Fibroblast of pulmonary artery (primary cell): ENCODE data around the gene ZNF672.
A peak's percentile ranks its signal among the peaks of the same experiment; 100 is the strongest.

ENCODE experiments used
- DNase-seq: peaks from one replicate; pipeline ENCODE4 v3.0.0-alpha.2; 2010; ENCODE audit warnings: low read depth
- H3K4me3 ChIP-seq: replicated peaks from 2 replicates; pipeline ENCODE4 v1.5.1; 2011; ENCODE audit warnings: low read depth, mild to moderate bottlenecking, control low read depth, low read length, moderate library complexity
- TF ChIP-seq, protein P1 (sequence below): IDR thresholded peaks from 2 replicates; pipeline ENCODE4 v1.5.1; 2011; ENCODE audit warnings: mild to moderate bottlenecking, control low read depth, low read length, inconsistent platforms; ENCODE audit errors: missing control alignments

The ZNF672 gene

DNA sequence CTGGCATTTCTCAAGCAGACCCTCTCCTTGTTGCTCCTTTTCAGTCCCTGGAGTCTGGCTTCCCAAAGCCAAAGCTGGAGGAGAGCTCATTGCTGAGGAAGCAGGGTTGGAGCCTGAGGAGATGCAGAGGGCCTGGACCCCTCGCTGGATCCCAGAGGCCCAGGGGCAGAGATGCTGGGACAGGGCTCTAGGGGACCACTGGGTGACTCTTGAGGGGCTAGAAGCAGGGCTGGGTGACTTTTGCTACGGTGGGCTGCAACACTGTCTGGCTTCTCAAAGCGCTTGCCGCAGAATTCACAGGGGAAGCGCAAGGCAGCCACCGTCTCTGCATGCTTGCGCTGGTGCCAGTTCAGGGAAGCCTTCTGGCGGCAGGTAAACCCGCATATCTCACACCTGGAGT, 12.1 kb downstream of the ZNF672 start:
- TF ChIP-seq, protein P1, sequence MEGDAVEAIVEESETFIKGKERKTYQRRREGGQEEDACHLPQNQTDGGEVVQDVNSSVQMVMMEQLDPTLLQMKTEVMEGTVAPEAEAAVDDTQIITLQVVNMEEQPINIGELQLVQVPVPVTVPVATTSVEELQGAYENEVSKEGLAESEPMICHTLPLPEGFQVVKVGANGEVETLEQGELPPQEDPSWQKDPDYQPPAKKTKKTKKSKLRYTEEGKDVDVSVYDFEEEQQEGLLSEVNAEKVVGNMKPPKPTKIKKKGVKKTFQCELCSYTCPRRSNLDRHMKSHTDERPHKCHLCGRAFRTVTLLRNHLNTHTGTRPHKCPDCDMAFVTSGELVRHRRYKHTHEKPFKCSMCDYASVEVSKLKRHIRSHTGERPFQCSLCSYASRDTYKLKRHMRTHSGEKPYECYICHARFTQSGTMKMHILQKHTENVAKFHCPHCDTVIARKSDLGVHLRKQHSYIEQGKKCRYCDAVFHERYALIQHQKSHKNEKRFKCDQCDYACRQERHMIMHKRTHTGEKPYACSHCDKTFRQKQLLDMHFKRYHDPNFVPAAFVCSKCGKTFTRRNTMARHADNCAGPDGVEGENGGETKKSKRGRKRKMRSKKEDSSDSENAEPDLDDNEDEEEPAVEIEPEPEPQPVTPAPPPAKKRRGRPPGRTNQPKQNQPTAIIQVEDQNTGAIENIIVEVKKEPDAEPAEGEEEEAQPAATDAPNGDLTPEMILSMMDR: no peak
- no peak for DNase-seq
- H3K4me3 ChIP-seq: no peak overlapping the region

DNA sequence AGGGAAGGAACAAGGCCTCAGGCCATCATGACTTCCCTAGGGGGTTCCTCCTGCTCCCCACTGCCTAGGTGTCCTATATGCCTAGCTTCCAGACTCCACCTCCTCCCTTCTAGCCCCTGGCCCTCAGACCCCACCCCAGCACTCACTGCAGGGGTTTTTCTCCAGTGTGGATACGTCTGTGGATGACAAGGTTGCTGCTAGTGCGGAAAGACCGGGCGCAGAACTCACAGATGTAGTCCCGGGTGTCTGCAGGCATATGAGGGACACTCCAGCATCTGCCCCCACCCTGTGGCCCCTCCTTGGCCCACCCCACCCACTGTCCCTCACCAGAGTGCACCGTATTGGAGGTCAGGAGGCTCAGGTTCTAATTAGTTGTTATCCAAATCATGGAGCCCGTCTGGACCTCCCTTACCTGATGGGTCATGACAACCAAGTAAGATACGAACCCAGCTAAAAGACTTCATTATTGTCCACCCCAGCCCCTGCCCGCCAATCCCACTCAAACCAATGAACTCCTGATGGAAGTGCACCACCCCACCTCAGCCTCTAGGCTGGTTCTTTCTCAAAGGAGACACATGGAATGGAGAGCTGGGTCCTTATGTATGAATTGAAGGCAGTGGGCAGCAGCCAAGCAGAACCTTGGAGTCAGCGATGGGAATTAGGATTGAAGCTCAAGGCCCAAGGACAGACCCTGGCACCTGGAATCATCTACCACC, 12.7 kb downstream of the ZNF672 start:
- H3K4me3 ChIP-seq: no peak overlapping the region
- no peak for DNase-seq
- TF ChIP-seq, protein P1: no peak

DNA sequence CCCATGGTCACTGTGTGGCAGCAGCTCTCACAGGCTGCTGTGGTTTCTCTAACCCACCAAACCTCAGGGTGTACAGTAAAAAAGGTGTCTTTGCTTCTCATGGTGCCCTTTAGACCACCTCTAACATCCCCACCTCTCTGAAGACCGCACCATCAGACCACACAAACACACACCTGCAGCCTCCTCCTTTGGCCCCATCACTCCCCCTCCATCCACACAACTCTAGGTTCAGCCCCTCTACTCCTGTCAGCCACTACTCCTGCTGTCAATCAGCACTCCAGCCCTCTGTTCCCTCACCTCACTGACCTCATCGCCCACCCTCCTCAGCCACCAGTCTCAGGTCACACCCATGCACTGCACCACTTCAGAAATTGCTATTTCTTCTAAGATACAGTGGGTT, 13.4 kb downstream of the ZNF672 start:
- no peak overlapping the region for H3K4me3 ChIP-seq
- DNase-seq: no peak
- TF ChIP-seq, protein P1: no peak

DNA sequence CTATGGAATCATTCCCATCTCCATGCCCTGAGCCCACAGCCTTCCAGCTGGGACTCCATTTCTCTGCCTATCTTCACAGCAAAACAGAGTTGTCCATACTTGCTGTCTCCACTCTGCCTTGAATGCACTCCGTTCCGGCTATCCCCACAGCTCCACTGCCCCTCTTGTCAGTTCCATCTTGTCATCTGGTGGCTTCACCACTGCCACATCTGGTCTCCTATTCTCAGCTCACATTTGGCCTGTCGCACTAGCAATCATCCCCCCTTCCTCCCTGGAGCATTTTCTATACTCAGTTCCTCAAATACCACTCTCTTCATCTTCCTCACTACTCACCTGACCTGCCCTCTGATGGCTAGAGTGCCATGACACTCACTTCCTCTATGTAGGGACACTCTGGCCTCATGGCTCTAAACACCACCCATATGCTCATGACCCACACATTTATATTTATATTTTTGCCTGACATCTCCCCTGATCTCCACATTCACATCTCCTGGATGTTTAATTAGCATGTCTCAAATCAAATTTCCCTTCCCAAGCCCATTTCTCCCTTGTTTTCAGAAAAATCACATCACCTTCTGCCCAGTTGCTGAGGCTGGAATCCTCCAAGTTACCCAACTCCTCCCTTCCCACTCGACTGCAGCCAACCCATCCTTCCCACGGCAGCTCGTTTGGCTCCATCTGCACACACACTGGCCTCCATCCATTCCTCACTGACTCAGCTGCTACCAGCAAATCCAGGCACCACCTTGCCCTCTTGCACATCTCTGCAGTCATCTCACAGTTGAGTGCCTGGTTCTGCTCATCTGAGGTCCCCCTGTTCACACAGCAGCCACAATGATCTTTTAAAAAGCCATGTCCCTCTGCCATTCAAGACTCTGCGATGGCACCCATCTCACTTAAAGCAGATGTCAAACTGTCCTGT, 14.7 kb downstream of the ZNF672 start:
- DNase-seq: peak; percentile 42
- no peak overlapping the region for H3K4me3 ChIP-seq
- TF ChIP-seq, protein P1: no peak

DNA sequence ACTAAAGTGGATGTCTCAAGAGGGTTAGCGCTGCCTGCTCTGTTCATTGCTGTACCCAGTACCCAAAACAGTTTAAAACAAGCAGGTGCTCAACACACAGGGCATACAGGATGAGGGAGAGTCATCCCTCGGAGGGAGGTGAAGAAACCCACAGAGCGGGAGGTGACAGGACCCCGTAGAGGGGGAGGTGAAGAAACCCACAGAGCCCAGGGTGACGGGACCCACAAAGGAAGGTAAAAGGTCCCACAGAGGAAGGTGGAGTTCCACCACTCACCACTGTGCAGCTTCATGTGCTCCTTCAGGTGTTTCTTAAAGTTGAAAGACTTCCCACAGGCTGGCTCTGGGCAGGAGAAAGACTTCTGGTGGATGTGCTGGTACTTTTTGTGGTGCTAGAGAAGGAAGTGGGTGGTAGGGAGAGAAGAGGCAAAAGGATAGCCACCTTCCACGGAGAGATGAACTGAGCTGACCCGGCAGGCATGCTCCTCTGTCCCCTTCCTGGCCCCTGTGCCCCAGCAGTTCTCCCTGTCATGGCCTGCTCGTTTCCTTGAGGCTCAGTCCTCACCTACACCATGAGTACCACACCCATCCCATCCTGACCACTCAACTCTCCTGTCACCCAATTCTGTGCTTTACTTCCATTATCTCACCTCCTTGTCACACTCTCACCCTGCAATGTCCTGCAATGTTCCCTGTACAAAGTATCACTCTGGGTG, 15.8 kb downstream of the ZNF672 start:
- TF ChIP-seq, protein P1: no peak
- DNase-seq: no peak
- no peak overlapping the region for H3K4me3 ChIP-seq

DNA sequence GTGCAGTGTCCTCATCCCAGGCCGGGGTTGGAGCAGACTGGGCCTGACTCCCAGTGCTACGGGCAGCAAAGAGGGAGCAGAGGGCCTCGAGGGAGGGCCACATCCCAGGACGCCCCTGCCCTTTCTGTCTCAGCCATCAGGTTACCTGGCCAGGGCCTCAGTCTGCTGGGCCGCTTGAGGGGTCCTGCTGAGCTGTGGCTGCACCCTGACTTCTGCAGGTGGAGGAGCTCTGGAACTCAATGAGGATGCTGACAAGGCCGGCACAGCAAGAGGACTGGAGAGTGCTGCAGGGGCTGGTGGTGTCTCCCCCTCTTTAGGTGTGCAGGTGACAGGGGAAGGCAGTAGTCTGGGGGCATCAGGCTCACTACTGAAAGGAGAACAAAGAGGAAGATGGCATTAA, 17.6 kb downstream of the ZNF672 start:
- no peak overlapping the region for H3K4me3 ChIP-seq
- TF ChIP-seq, protein P1: no peak
- DNase-seq: no peak
